Neuronal stem cell (in vitro differentiated cells): ENCODE results near the gene ABCC4.

Experiments
- DNase-seq: peaks from one replicate; pipeline ENCODE4 v3.0.0-alpha.2; 2013; ENCODE audit warnings: low spot score
- H2AFZ ChIP-seq: one replicate; pipeline ENCODE4 v1.6.1; 2013; ENCODE audit warnings: mild to moderate bottlenecking, low read length, inconsistent platforms
- H2AK5ac ChIP-seq: 2 replicates; pipeline ENCODE4 v1.6.1; 2013; ENCODE audit warnings: low read depth, mild to moderate bottlenecking, inconsistent platforms, low read length, moderate library complexity, mixed read lengths
- H2BK120ac ChIP-seq: 2 replicates; pipeline ENCODE4 v1.6.1; 2013; ENCODE audit warnings: low read depth, mild to moderate bottlenecking, inconsistent platforms, low read length, moderate library complexity, mixed read lengths
- H2BK12ac ChIP-seq: one replicate; pipeline ENCODE4 v1.6.1; 2013; ENCODE audit warnings: low read length, inconsistent platforms
- H2BK15ac ChIP-seq: 2 replicates; pipeline ENCODE4 v1.6.1; 2013; ENCODE audit warnings: mild to moderate bottlenecking, low read length, inconsistent platforms, mixed read lengths
- H2BK5ac ChIP-seq: one replicate; pipeline ENCODE4 v1.6.1; 2013; ENCODE audit warnings: inconsistent platforms, mild to moderate bottlenecking, low read length, moderate library complexity
- H3K14ac ChIP-seq: one replicate; pipeline ENCODE4 v1.6.1; 2013; ENCODE audit warnings: low read length, inconsistent platforms
- H3K18ac ChIP-seq: 2 replicates; pipeline ENCODE4 v1.6.1; 2013; ENCODE audit warnings: low read length, inconsistent platforms
- H3K23ac ChIP-seq: 2 replicates; pipeline ENCODE4 v1.6.1; 2013; ENCODE audit warnings: low read depth, mild to moderate bottlenecking, mixed read lengths, low read length, inconsistent platforms; ENCODE audit not compliant: poor library complexity
- H3K27ac ChIP-seq: replicated peaks from 3 replicates; pipeline ENCODE4 v1.5.1; 2013; ENCODE audit warnings: low read length, inconsistent platforms
- H3K27me3 ChIP-seq, 3 experiments: 2 replicates each; pipeline ENCODE4 v1.6.1; 2013; ENCODE audit warnings: low read length in 3 of 3, mild to moderate bottlenecking in 2 of 3, inconsistent platforms in 1 of 3, low read depth in 1 of 3, mixed read lengths in 1 of 3, moderate library complexity in 1 of 3; ENCODE audit not compliant: control insufficient read depth in 3 of 3, insufficient read depth in 3 of 3
- H3K36me3 ChIP-seq, 2 donors: replicated peaks in 1 of 2; 2 replicates each; pipeline ENCODE4 v1.6.1; 2013; ENCODE audit warnings: low read length in 2 of 2; ENCODE audit not compliant: control insufficient read depth in 2 of 2, insufficient read depth in 2 of 2
- H3K4ac ChIP-seq: 2 replicates; pipeline ENCODE4 v1.6.1; 2013; ENCODE audit warnings: inconsistent platforms, mild to moderate bottlenecking, low read length, moderate library complexity
- H3K4me1 ChIP-seq, 2 donors: 1 replicate in 1 of 2; 2 replicates in 1 of 2; pipeline ENCODE4 v1.6.1; 2013; ENCODE audit warnings: low read length in 2 of 2, low read depth in 1 of 2; ENCODE audit not compliant: control insufficient read depth in 2 of 2, insufficient read depth in 1 of 2
- H3K4me2 ChIP-seq: one replicate; pipeline ENCODE4 v1.6.1; 2013; ENCODE audit warnings: mild to moderate bottlenecking, low read length, inconsistent platforms; ENCODE audit not compliant: insufficient read depth, poor library complexity, severe bottlenecking
- H3K4me3 ChIP-seq, 2 donors: 2 replicates each; pipeline ENCODE4 v1.5.1; 2013; ENCODE audit warnings: low read length in 2 of 2, mild to moderate bottlenecking in 2 of 2, inconsistent platforms in 1 of 2, moderate library complexity in 1 of 2
- H3K79me1 ChIP-seq: one replicate; pipeline ENCODE4 v1.6.1; 2013; ENCODE audit warnings: low read depth, mild to moderate bottlenecking, inconsistent platforms, low read length, moderate library complexity
- H3K9ac ChIP-seq: one replicate; pipeline ENCODE4 v1.6.1; 2013; ENCODE audit warnings: mild to moderate bottlenecking, low read depth, low read length, inconsistent platforms; ENCODE audit not compliant: poor library complexity
- H3K9me3 ChIP-seq, 2 donors: replicated peaks in 1 of 2; 2 replicates each; pipeline versions ENCODE3 to v1.6.1; 2013; ENCODE audit warnings: low read length in 2 of 2, mild to moderate bottlenecking in 2 of 2, inconsistent platforms in 1 of 2, low read depth in 1 of 2, mixed read lengths in 1 of 2, moderate library complexity in 1 of 2; ENCODE audit not compliant: control insufficient read depth in 2 of 2, insufficient read depth in 1 of 2
- H4K8ac ChIP-seq: one replicate; pipeline ENCODE4 v1.6.1; 2013; ENCODE audit warnings: low read depth, mild to moderate bottlenecking, inconsistent platforms, low read length, moderate library complexity
- H4K91ac ChIP-seq: one replicate; pipeline ENCODE4 v1.6.1; 2013; ENCODE audit warnings: low read length, low read depth, mild to moderate bottlenecking, inconsistent platforms; ENCODE audit not compliant: poor library complexity
- WGBS, 2 donors: extraction: QIAGEN DNeasy Blood & Tissue Kit; methylation state at CpG; one replicate each; pipeline ENCODE4 v1.1.7; 2013; ENCODE audit warnings: missing lambda C conversion rate in 2 of 2, mixed read lengths in 1 of 2; ENCODE audit not compliant: insufficient read length in 2 of 2, insufficient replicate concordance in 1 of 2; ENCODE audit errors: extremely low coverage in 2 of 2; 5-methylcytosine and 5-hydroxymethylcytosine counted together

The ABCC4 gene

DNA sequence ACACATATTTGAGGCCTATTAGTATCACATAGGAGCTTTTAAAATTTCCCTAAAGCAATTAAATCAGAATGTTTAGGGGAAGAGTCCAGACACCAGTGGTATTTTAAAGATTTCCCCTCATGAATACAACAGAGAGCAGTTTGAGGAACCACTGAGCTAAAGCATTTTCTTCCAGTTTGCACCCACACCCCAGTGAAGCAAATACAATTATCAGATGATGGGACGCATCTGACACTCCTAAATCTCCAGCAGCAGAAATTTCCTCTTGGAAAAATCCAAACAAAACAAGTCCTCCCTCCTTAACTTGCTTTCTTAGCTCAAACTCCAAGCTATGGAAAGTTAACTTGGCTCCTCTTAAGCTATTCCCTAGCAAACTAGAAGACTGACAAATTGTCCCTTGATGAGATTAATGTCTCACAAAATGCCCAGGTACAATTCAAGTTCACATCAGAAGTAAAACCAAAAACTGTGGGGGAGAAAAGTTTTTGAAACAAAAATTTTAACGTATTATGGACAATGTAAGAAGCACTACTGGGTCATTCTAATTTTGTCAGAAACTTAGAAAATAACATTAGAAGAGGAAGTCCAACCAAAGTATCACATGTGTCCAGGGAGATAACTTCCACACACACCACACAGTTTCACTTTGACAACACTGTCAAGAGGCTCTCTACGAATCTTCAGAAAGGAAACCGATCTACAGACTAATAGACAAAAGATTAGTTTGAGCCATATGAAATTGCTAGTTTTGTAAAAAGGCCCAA is 74.1 kb downstream of the ABCC4 start:
- Histone ChIP-seq H4K91ac (no peak overlapping the region), H2AFZ (no peak overlapping the region), H3K79me1 (no peaks in the 10 kb centered on the region), H3K4ac (no peak overlapping the region), H3K4me1 (no peaks in the 10 kb centered on the region), H3K9ac (no peak overlapping the region), H3K4me3 (no peak overlapping the region), H3K4me2 (no peak overlapping the region), H3K14ac (no peak overlapping the region), H2BK120ac (no peak overlapping the region), H2AK5ac (no peak overlapping the region), H3K23ac (no peak overlapping the region), H3K27ac (no peak overlapping the region), H3K27me3 (no peaks in the 10 kb centered on the region), H2BK5ac (no peak overlapping the region), H3K9me3 (no peaks in the 10 kb centered on the region), H2BK12ac (no peak overlapping the region), H3K36me3 (no peaks in the 10 kb centered on the region), H3K18ac (no peak overlapping the region), H4K8ac (no peak overlapping the region), H2BK15ac (no peak overlapping the region)
- no CpG with 5 or more reads among the region's 4 CpGs for WGBS, 2 donors
- DNase-seq, result no peak

DNA sequence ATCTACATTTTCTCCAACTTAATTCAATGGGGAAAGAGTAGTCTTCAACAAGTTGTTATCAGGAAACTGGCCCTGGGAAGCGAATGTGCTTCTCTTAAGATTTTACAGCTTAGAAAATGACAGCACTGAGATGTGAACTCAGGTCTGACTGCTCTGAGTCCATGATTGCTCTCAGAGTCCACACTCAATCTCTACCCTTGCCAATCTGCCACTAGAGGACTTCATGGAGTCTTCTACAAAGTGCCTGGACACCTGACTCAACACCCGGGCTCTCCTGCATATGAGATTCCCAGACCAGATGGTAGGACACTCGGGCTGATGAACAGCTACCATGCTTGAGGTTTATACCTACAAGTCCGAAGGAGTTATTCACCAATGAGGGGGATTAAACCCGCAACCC is 74.8 kb downstream of the ABCC4 start:
- Histone ChIP-seq H3K14ac (no peak overlapping the region), H3K27me3 (no peaks in the 10 kb centered on the region), H4K8ac (no peak overlapping the region), H3K4ac (no peak overlapping the region), H2AK5ac (no peak overlapping the region), H3K18ac (no peak overlapping the region), H3K4me1 (no peaks in the 10 kb centered on the region), H3K4me2 (no peak overlapping the region), H2BK120ac (no peak overlapping the region), H3K36me3 (no peaks in the 10 kb centered on the region), H3K79me1 (no peaks in the 10 kb centered on the region), H2AFZ (no peak overlapping the region), H3K9me3 (no peaks in the 10 kb centered on the region), H4K91ac (no peak overlapping the region), H2BK5ac (no peak overlapping the region), H3K9ac (no peak overlapping the region), H3K23ac (no peak overlapping the region), H3K4me3 (no peak overlapping the region), H2BK15ac (no peak overlapping the region), H2BK12ac (no peak overlapping the region), H3K27ac (no peak overlapping the region)
- WGBS, 2 donors, result no CpG with 5 or more reads among the region's 5 CpGs
- DNase-seq, result no peak

DNA sequence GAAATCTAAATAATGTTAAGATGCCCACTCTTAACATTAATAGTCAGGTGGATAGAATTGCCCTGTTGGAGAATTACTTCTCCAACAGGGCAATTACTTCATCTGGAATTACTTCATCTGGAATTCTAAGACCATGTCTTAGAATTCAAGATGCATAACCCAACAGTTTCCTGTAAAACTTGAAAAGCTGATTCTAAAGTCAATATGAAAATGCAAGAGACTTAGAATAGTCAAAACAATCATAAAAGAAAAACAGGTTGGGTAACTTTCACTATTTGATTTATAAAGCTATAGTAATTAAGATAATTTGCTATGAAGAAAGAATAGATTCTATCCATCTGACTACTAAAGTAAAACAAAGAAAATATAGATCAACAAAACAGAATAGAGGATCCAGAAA is 75.2 kb downstream of the ABCC4 start:
- Histone ChIP-seq H3K23ac (no peak overlapping the region), H3K4me1 (no peaks in the 10 kb centered on the region), H3K14ac (no peak overlapping the region), H2BK120ac (no peak overlapping the region), H4K8ac (no peak overlapping the region), H3K27ac (no peak overlapping the region), H3K9ac (no peak overlapping the region), H3K4me2 (no peak overlapping the region), H3K4ac (no peak overlapping the region), H4K91ac (no peak overlapping the region), H2BK12ac (no peak overlapping the region), H3K36me3 (no peaks in the 10 kb centered on the region), H3K9me3 (no peaks in the 10 kb centered on the region), H2AFZ (no peak overlapping the region), H2BK5ac (no peak overlapping the region), H2BK15ac (no peak overlapping the region), H3K18ac (no peak overlapping the region), H3K4me3 (no peak overlapping the region), H2AK5ac (no peak overlapping the region), H3K27me3 (no peaks in the 10 kb centered on the region), H3K79me1 (no peaks in the 10 kb centered on the region)
- no peak for DNase-seq

DNA sequence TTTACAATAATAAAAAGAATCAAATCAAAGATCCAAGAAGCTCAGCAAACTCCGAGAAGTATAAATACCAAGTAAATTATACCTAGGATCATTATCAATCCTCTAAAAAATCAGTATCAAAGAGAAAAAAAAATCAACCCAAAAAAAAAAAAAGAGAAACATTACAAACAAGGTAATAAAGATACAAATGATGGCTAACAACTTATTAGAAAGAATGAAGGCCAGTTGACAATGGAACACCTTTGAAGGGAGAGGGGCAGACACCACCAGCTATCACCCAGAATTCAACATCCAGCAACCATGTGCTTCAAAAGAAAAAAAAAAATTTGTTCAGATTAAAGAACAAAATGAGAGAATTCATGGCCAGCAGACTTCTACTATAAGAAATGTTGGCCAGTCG is 77.2 kb downstream of the ABCC4 start:
- peaks cover 0 to 2% of the 10 kb centered on the region in 2 donors for H3K36me3 ChIP-seq
- H3K23ac ChIP-seq, result no peak overlapping the region
- H2BK15ac ChIP-seq, result no peak overlapping the region
- H2BK5ac ChIP-seq, result no peak overlapping the region
- H3K14ac ChIP-seq, result no peak overlapping the region
- H2BK120ac ChIP-seq, result no peak overlapping the region
- no peak for DNase-seq
- H3K4me2 ChIP-seq, result no peak overlapping the region
- H2AK5ac ChIP-seq, result no peak overlapping the region
- no peaks in the 10 kb centered on the region for H3K79me1 ChIP-seq
- no peak overlapping the region for H3K27ac ChIP-seq
- no peak overlapping the region for H3K9ac ChIP-seq
- no peak overlapping the region for H4K8ac ChIP-seq
- H3K4ac ChIP-seq, result no peak overlapping the region
- H2AFZ ChIP-seq, result no peak overlapping the region
- H3K9me3 ChIP-seq, result no peaks in the 10 kb centered on the region
- no peak overlapping the region for H4K91ac ChIP-seq
- H3K27me3 ChIP-seq, result no peaks in the 10 kb centered on the region
- H3K18ac ChIP-seq, result no peak overlapping the region
- no peak overlapping the region for H2BK12ac ChIP-seq
- no peaks in the 10 kb centered on the region for H3K4me1 ChIP-seq
- no CpG with 5 or more reads among the region's 2 CpGs for WGBS, 2 donors
- no peak overlapping the region for H3K4me3 ChIP-seq
